SU-DHL-6 (cell line): ENCODE measurements around the gene TDRD6.
"Not testable (repeated sequence)": the region's sequence is repeated elsewhere in the genome, so short reads cannot be mapped to it uniquely, and the experiment has no call there.

Experiments used
- H2AFZ ChIP-seq: fragments of 200-600 bp; sonication (generic); 2 replicates; pipeline ENCODE4 v1.6.1; 2014; ENCODE audit warnings: low read depth, mild to moderate bottlenecking, moderate library complexity, mixed read lengths, antibody characterized with exemption, low read length; ENCODE audit not compliant: severe bottlenecking
- H3F3A ChIP-seq: fragments of 200-600 bp; shearing (Covaris generic); 2 replicates; pipeline ENCODE4 v1.6.0; 2016; ENCODE audit warnings: antibody characterized with exemption, mild to moderate bottlenecking; ENCODE audit not compliant: insufficient read depth
- H3K27ac ChIP-seq: fragments of 200-600 bp; sonication (generic); 2 replicates; pipeline ENCODE4 v1.5.1; 2016; ENCODE audit warnings: low read depth, mild to moderate bottlenecking, low read length, moderate library complexity, mixed read lengths
- H3K27me3 ChIP-seq: fragments of 200-600 bp; sonication (generic), shearing (Covaris generic); 2 replicates; pipeline ENCODE4 v1.6.0; 2014; ENCODE audit warnings: mild to moderate bottlenecking, low read length
- H3K36me3 ChIP-seq: fragments of 200-600 bp; sonication (generic); 2 replicates; pipeline ENCODE4 v1.6.1; 2014; ENCODE audit warnings: mild to moderate bottlenecking, low read length, mixed read lengths
- H3K4me2 ChIP-seq: fragments of 300-600, 200-600 bp; shearing (Covaris generic), sonication (generic); 2 replicates; pipeline ENCODE4 v1.6.0; 2014; ENCODE audit warnings: low read length, low read depth, mild to moderate bottlenecking; ENCODE audit not compliant: poor library complexity, severe bottlenecking
- H3K4me3 ChIP-seq: fragments of 200-600 bp; sonication (generic); 2 replicates; pipeline ENCODE4 v1.5.1; 2014; ENCODE audit warnings: antibody characterized with exemption, low read length, mild to moderate bottlenecking, mixed read lengths; ENCODE audit not compliant: insufficient read depth, poor library complexity, severe bottlenecking
- H3K79me2 ChIP-seq: fragments of 200-600 bp; sonication (generic); 2 replicates; pipeline ENCODE4 v1.6.1; 2014; ENCODE audit warnings: mild to moderate bottlenecking, low read length, moderate library complexity; ENCODE audit not compliant: insufficient read depth
- H3K9ac ChIP-seq: fragments of 200-600 bp; sonication (generic); 2 replicates; pipeline ENCODE4 v1.7.0; 2014; ENCODE audit warnings: mild to moderate bottlenecking, low read length
- H3K9me2 ChIP-seq: fragments of 200-600 bp; sonication (generic); replicated peaks from 2 replicates; pipeline ENCODE4 v1.6.1; 2014; ENCODE audit warnings: low read length; ENCODE audit not compliant: insufficient read depth
- H3K9me3 ChIP-seq: fragments of 200-600 bp; sonication (generic); 2 replicates; pipeline ENCODE4 v1.6.1; 2014; ENCODE audit warnings: low read length, mixed read lengths; ENCODE audit not compliant: insufficient read depth
- H4K20me1 ChIP-seq: fragments of 200-600 bp; sonication (generic); 2 replicates; pipeline ENCODE4 v1.6.1; 2014; ENCODE audit warnings: low read depth, mild to moderate bottlenecking, antibody characterized with exemption, low read length, moderate library complexity, mixed read lengths
- CTCF ChIP-seq: fragments of 200-600 bp; sonication (generic); IDR thresholded peaks from one replicate; pipeline ENCODE4 v1.5.1; 2017; ENCODE audit warnings: antibody characterized with exemption, mild to moderate bottlenecking, low read length, moderate library complexity; ENCODE audit not compliant: insufficient read depth, poor library complexity, severe bottlenecking
- EZH2phosphoT487 ChIP-seq: fragments of 200-600 bp; sonication (generic), shearing (Covaris generic); conservative IDR thresholded peaks from 2 replicates; pipeline ENCODE4 v1.6.1; 2018; ENCODE audit warnings: mild to moderate bottlenecking, antibody characterized with exemption, low read length, moderate library complexity, mixed read lengths

Gene TDRD6

DNA sequence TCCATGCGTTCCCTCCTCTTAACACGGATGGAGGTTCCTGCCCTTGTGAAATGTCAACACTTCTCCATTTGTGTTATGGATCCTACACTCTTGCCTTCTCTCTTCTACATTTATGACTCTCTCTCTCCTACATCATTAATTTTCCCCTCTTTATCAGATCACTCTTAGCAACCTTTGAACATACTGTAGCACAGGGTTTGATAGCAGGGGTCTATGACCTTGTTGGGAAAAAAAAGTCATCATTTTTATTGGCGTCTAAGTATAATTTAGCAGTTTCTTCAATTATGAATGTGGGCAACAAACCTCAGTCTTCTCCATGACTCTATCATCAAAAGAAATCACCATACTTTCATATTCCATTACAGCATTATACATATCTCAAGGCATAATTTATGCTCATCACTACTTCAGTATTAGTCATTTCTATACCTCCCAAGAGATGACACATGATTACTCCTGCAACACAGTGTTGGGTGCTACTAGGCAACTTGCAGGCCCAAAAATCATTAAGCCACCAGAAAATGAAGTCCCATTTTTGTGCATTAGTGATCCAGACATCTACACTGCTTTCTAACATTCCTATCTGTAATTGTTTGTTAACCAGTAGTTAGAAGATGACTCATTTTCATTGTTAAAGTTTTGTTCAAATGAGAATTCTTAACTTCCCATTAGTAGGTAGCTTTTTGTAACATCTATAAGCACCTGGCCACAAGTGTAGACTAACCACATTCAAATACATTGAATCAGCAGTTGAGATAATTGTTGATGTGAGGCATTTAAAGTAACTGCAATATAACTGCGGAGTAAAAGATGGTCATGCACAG is 44.5 kb upstream of the TDRD6 start:
- H3F3A ChIP-seq: peaks cover 90% of the 10 kb centered on the region
- no peaks in the 10 kb centered on the region for H3K27me3 ChIP-seq
- H2AFZ ChIP-seq: no peak overlapping the region
- no peaks in the 10 kb centered on the region for H4K20me1 ChIP-seq
- peak overlapping the region; percentile 76 for H3K4me2 ChIP-seq
- no peaks in the 10 kb centered on the region for H3K9me3 ChIP-seq
- no peaks in the 10 kb centered on the region for H3K9me2 ChIP-seq
- peak overlapping the region; percentile 88 for H3K27ac ChIP-seq
- peaks cover 83% of the 10 kb centered on the region for H3K79me2 ChIP-seq
- H3K4me3 ChIP-seq: peak overlapping the region; percentile 36
- peaks cover 32% of the 10 kb centered on the region for H3K36me3 ChIP-seq
- TF ChIP-seq EZH2phosphoT487 (no peak), CTCF (no peak)
- peak overlapping the region; percentile 39 for H3K9ac ChIP-seq

DNA sequence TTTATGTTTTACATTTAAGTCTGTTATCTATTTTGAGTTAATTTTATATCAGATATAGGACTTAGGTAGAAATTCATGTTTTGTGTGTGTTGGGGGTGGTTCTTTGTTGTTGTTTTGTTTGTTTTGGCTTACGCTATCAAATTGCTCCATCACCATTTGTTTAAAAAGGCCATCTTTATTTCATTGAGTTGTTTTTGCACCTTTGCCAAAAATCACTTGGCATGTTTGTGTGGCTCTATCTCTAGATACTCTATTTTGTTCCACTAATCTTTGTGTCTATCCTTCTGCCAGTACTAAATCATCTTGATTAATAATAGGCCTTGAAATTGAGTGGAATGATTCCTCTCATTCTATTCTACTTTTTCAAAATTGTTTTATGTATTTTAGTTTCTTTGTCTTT is 42.4 kb upstream of the TDRD6 start:
- Histone ChIP-seq H3K9me3 (no peaks in the 10 kb centered on the region), H3K9ac (no peak overlapping the region), H3K4me3 (peak overlapping the region; percentile 36), H4K20me1 (no peaks in the 10 kb centered on the region), H3K27me3 (no peaks in the 10 kb centered on the region), H3K36me3 (peaks cover 36% of the 10 kb centered on the region), H2AFZ (no peak overlapping the region), H3K9me2 (no peaks in the 10 kb centered on the region), H3K27ac (peak overlapping the region; percentile 88), H3F3A (peaks cover 88% of the 10 kb centered on the region), H3K79me2 (peaks cover 80% of the 10 kb centered on the region), H3K4me2 (peak overlapping the region; percentile 76)
- no peak for TF ChIP-seq EZH2phosphoT487
- no peak for TF ChIP-seq CTCF

DNA sequence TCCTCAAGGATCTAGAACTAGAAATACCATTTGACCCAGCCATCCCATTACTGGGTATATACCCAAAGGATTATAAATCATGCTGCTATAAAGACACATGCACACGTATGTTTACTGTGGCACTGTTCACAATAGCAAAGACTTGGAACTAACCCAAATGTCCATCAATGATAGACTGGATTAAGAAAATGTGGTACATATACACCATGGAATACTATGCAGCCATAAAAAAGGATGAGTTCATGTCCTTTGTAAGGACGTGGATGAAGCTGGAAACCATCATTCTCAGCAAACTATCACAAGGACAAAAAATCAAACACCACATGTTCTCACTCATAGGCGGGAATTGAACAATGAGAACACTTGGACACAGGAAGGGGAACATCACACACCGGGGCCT is 39.6 kb upstream of the TDRD6 start:
- not testable (repeated sequence) for H3K4me2 ChIP-seq, H3K9ac ChIP-seq, H2AFZ ChIP-seq, H3K9me2 ChIP-seq, H3K9me3 ChIP-seq, H4K20me1 ChIP-seq, H3K27me3 ChIP-seq, H3K27ac ChIP-seq, H3K4me3 ChIP-seq
- peaks cover 79% of the 10 kb centered on the region for H3F3A ChIP-seq
- H3K79me2 ChIP-seq: peaks cover 92% of the 10 kb centered on the region
- peaks cover 42% of the 10 kb centered on the region for H3K36me3 ChIP-seq

DNA sequence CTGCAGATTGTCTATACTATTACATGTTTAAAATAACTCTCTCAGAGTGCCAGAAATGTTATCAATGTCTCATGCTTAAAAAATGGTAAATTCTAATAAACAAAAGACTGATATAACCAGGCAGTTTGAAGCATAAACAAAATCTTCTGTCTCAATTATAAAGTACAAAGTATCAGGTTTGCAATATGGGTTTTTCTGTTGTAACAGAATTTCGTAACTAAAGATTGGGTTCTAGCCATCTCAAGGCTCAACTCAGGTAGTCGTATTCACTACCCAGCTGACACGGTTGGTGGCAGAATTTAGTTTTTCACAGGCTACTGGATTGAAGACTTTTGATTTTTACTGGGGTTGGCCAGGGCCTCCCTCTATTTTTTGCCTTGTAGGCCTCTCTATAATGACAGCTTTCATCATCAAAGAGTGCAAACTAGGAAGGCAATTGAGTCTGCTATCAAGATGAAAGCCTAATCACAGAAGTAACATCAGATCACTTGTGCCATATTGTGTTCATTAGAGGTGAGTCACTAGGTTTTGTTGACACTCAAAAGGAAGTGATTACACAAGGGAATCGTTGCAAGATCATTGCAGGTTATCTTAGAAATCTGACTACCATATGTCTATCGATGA is 38.7 kb upstream of the TDRD6 start:
- H2AFZ ChIP-seq: no peak overlapping the region
- peak overlapping the region; percentile 82 for H3K9ac ChIP-seq
- peaks cover 42% of the 10 kb centered on the region for H3K36me3 ChIP-seq
- peaks cover 75% of the 10 kb centered on the region for H3F3A ChIP-seq
- no peaks in the 10 kb centered on the region for H3K9me3 ChIP-seq
- H3K4me3 ChIP-seq: peak overlapping the region; percentile 79
- peak overlapping the region; percentile 96 for H3K27ac ChIP-seq
- no peaks in the 10 kb centered on the region for H4K20me1 ChIP-seq
- H3K79me2 ChIP-seq: peaks cover 92% of the 10 kb centered on the region
- H3K27me3 ChIP-seq: no peaks in the 10 kb centered on the region
- TF ChIP-seq CTCF (peak; percentile 20), EZH2phosphoT487 (no peak)
- H3K4me2 ChIP-seq: peak overlapping the region; percentile 92
- no peaks in the 10 kb centered on the region for H3K9me2 ChIP-seq
